CD14-positive monocyte (primary cell): ENCODE results near the gene EFCC1. TPM values are rescaled to one million over a fixed set of nuclear protein-coding genes. Genes with fewer than 3 reads are reported as not detected.

Experiments used
- DNase-seq, 3 donors: peaks; one replicate each; pipeline ENCODE4 v3.0.0-alpha.2; 2011 to 2022
- H2AFZ ChIP-seq: 2 replicates; pipeline ENCODE4 v1.6.0; 2012; ENCODE audit warnings: mild to moderate bottlenecking, low read depth, low read length, inconsistent platforms; ENCODE audit not compliant: insufficient read depth, poor library complexity, severe bottlenecking
- H3K27ac ChIP-seq, 2 donors: 1 replicate in 1 of 2; 2 replicates in 1 of 2; pipeline ENCODE4 v1.5.1; 2012 to 2013; ENCODE audit warnings: low read length in 2 of 2, control low read depth in 1 of 2, inconsistent platforms in 1 of 2, low read depth in 1 of 2, mild to moderate bottlenecking in 1 of 2
- H3K27me3 ChIP-seq, 2 donors: one replicate each; pipeline versions ENCODE4 v1.6.0 to v1.6.1; 2011 to 2013; ENCODE audit warnings: low read length in 2 of 2; ENCODE audit not compliant: control insufficient read depth in 2 of 2, insufficient read depth in 2 of 2
- H3K36me3 ChIP-seq, 2 donors: replicated peaks in 1 of 2; 1 replicate in 1 of 2; 2 replicates in 1 of 2; pipeline versions ENCODE4 v1.5.1 to v1.6.1; 2012 to 2013; ENCODE audit warnings: low read length in 2 of 2, control low read depth in 1 of 2, inconsistent platforms in 1 of 2, mild to moderate bottlenecking in 1 of 2; ENCODE audit not compliant: insufficient read depth in 2 of 2, control insufficient read depth in 1 of 2
- H3K4me1 ChIP-seq, 2 donors: 1 replicate in 1 of 2; 2 replicates in 1 of 2; pipeline versions ENCODE4 v1.5.1 to v1.6.1; 2012 to 2013; ENCODE audit warnings: low read length in 2 of 2, control low read depth in 1 of 2, inconsistent platforms in 1 of 2, mild to moderate bottlenecking in 1 of 2, moderate library complexity in 1 of 2; ENCODE audit not compliant: insufficient read depth in 2 of 2, control insufficient read depth in 1 of 2
- H3K4me2 ChIP-seq: replicated peaks from 2 replicates; pipeline ENCODE3; 2012; ENCODE audit warnings: low read length, moderate library complexity, mild to moderate bottlenecking; ENCODE audit not compliant: poor library complexity, severe bottlenecking; ENCODE audit errors: extremely low read depth
- H3K4me3 ChIP-seq, 3 experiments: fragments of 200-600 bp in 1 of 3; sonication (generic) in 1 of 3; replicated peaks in 1 of 3; 1 replicate in 2 of 3; 2 replicates in 1 of 3; pipeline ENCODE4 v1.5.1; 2011 to 2013; ENCODE audit warnings: low read length in 3 of 3, mild to moderate bottlenecking in 3 of 3, control low read depth in 2 of 3, low read depth in 2 of 3, inconsistent platforms in 1 of 3, moderate library complexity in 1 of 3
- H3K79me2 ChIP-seq: 2 replicates; pipeline ENCODE4 v1.6.0; 2012; ENCODE audit warnings: mild to moderate bottlenecking, control low read depth, inconsistent platforms, low read length, moderate library complexity; ENCODE audit not compliant: insufficient read depth
- H3K9ac ChIP-seq: 2 replicates; pipeline ENCODE4 v1.6.0; 2017; ENCODE audit warnings: low read length, mild to moderate bottlenecking; ENCODE audit not compliant: insufficient read depth, poor library complexity, severe bottlenecking
- H3K9me3 ChIP-seq, 2 donors: replicated peaks in 1 of 2; 1 replicate in 1 of 2; 2 replicates in 1 of 2; pipeline versions ENCODE4 v1.5.1 to v1.6.1; 2012 to 2013; ENCODE audit warnings: low read length in 2 of 2, control low read depth in 1 of 2; ENCODE audit not compliant: control insufficient read depth in 1 of 2, insufficient read depth in 1 of 2
- H4K20me1 ChIP-seq: 2 replicates; pipeline ENCODE4 v1.6.0; 2012; ENCODE audit warnings: mild to moderate bottlenecking, low read length, control low read depth, moderate library complexity; ENCODE audit not compliant: insufficient read depth
- H3K27ac Mint-ChIP-seq, 7 donors: one replicate each; pipeline ENCODE4 v1.8.0; 2020; ENCODE audit warnings: mild to moderate bottlenecking in 7 of 7, mixed read lengths in 7 of 7, moderate library complexity in 6 of 7, inconsistent platforms in 2 of 7
- H3K27me3 Mint-ChIP-seq, 3 donors: one replicate each; pipeline ENCODE4 v1.8.0; 2021 to 2022; ENCODE audit warnings: low read depth in 3 of 3, mild to moderate bottlenecking in 3 of 3, mixed read lengths in 3 of 3, moderate library complexity in 3 of 3, inconsistent platforms in 1 of 3
- H3K36me3 Mint-ChIP-seq, 2 donors: one replicate each; pipeline ENCODE4 v1.8.0; 2020; ENCODE audit warnings: mixed read lengths in 2 of 2, inconsistent platforms in 1 of 2, mild to moderate bottlenecking in 1 of 2
- H3K4me1 Mint-ChIP-seq: one replicate; pipeline ENCODE4 v1.8.0; 2020; ENCODE audit warnings: mild to moderate bottlenecking, mixed read lengths
- H3K4me3 Mint-ChIP-seq, 2 donors: one replicate each; pipeline ENCODE4 v1.8.0; 2020; ENCODE audit warnings: mild to moderate bottlenecking in 2 of 2, mixed read lengths in 2 of 2, moderate library complexity in 1 of 2
- H3K9me3 Mint-ChIP-seq, 7 donors: one replicate each; pipeline ENCODE4 v1.8.0; 2020 to 2022; ENCODE audit warnings: mixed read lengths in 7 of 7, mild to moderate bottlenecking in 6 of 7, moderate library complexity in 6 of 7, inconsistent platforms in 2 of 7
- WGBS: methylation state at CpG from one replicate; pipeline ENCODE4 v1.1.5; 2013; ENCODE audit warnings: missing lambda C conversion rate; ENCODE audit not compliant: insufficient coverage; 5-methylcytosine and 5-hydroxymethylcytosine counted together
- intact Hi-C, 2 donors: fragments of 100-400 bp; cut with micrococcal nuclease; formaldehyde crosslinking; loops; one replicate each; pipeline versions ENCODE4 v1.15.0 to v1.15.1; 2023
- polyA plus RNA-seq, 3 donors: library from polyadenylated mRNA; depleted of rRNA in 1 of 3; unstranded in 2 of 3; stranded (reverse) in 1 of 3; fragments of 300-500 nt in 2 of 3; fragments of >200 nt in 1 of 3; fragmentation: Illumina TruSeq in 2 of 3; gene quantifications; 1 replicate in 2 of 3; 2 replicates in 1 of 3; pipeline ENCODE4 v1.2.3, GENCODE V29; 2012 to 2021
- TF ChIP-seq, protein P1 (sequence below): fragments of 200-600 bp; IDR thresholded peaks from one replicate; pipeline ENCODE4 v1.8.0; 2022; ENCODE audit warnings: antibody characterized with exemption, mild to moderate bottlenecking

The EFCC1 gene
- polyA plus RNA-seq, 3 donors: 0.11 to 0.15 TPM; not detected in 1

DNA sequence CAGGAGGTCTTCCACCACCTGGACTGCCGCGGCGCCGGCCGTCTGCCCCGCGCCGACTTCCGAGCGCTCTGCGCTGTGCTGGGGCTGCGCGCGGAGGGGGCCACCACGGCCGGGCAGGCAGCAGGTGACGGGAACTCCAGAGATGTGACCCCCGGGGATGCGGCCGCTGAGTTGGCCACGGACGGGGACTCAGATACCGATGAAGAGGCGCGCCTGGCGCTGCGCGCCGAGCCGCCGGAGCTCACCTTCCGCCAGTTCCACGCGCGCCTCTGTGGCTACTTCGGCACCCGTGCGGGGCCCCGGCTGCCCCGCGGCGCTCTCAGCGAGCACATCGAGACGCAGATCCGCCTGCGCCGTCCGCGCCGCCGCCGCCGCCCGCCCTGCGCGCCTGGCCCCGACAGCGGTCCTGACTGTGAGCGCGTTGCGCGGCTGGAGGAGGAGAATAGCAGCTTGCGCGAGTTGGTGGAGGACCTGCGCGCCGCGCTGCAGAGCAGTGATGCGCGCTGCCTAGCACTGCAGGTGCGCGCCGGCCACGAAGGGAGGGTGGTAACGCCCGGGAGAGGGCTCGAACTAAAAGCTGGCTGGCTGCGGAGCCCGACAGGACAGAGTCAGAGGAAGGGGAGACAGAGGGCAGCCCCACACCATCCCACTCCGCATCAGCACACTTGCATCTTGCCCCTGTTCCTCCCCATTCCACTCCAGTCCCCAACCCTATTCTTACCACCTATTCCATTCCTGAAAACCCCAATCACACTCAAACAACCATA lies 885 bp downstream of the EFCC1 start:
- peak overlapping the region; percentile 2 to 85 for H3K4me3 Mint-ChIP-seq
- Histone ChIP-seq H3K9me3 (peaks cover 3 to 22% of the 10 kb centered on the region in 2 donors), H3K27ac (no peak overlapping the region), H3K27me3 (peaks cover 43 to 57% of the 10 kb centered on the region in 2 donors), H2AFZ (peak overlapping the region; percentile 46), H3K36me3 (no peaks in the 10 kb centered on the region), H3K9ac (no peak overlapping the region), H3K4me1 (peaks cover 9 to 27% of the 10 kb centered on the region in 2 donors), H3K4me3 (peak overlapping the region in 1 of 3 experiments; percentile 43), H4K20me1 (no peaks in the 10 kb centered on the region), H3K79me2 (no peaks in the 10 kb centered on the region), H3K4me2 (peak overlapping the region; percentile 48)
- no peaks in the 10 kb centered on the region for H3K36me3 Mint-ChIP-seq
- TF ChIP-seq, protein P1, sequence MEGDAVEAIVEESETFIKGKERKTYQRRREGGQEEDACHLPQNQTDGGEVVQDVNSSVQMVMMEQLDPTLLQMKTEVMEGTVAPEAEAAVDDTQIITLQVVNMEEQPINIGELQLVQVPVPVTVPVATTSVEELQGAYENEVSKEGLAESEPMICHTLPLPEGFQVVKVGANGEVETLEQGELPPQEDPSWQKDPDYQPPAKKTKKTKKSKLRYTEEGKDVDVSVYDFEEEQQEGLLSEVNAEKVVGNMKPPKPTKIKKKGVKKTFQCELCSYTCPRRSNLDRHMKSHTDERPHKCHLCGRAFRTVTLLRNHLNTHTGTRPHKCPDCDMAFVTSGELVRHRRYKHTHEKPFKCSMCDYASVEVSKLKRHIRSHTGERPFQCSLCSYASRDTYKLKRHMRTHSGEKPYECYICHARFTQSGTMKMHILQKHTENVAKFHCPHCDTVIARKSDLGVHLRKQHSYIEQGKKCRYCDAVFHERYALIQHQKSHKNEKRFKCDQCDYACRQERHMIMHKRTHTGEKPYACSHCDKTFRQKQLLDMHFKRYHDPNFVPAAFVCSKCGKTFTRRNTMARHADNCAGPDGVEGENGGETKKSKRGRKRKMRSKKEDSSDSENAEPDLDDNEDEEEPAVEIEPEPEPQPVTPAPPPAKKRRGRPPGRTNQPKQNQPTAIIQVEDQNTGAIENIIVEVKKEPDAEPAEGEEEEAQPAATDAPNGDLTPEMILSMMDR: no peak
- no peak overlapping the region for H3K27ac Mint-ChIP-seq
- peaks cover 11% of the 10 kb centered on the region for H3K4me1 Mint-ChIP-seq
- intact Hi-C loops: no loop called here
- DNase-seq: no peak
- 1% methylated on average over 80 of the region's 81 CpGs for WGBS
- peaks cover 0 to 16% (median 5%) of the 10 kb centered on the region in 7 donors for H3K9me3 Mint-ChIP-seq
- peaks cover 52 to 66% (median 58%) of the 10 kb centered on the region in 3 donors for H3K27me3 Mint-ChIP-seq

DNA sequence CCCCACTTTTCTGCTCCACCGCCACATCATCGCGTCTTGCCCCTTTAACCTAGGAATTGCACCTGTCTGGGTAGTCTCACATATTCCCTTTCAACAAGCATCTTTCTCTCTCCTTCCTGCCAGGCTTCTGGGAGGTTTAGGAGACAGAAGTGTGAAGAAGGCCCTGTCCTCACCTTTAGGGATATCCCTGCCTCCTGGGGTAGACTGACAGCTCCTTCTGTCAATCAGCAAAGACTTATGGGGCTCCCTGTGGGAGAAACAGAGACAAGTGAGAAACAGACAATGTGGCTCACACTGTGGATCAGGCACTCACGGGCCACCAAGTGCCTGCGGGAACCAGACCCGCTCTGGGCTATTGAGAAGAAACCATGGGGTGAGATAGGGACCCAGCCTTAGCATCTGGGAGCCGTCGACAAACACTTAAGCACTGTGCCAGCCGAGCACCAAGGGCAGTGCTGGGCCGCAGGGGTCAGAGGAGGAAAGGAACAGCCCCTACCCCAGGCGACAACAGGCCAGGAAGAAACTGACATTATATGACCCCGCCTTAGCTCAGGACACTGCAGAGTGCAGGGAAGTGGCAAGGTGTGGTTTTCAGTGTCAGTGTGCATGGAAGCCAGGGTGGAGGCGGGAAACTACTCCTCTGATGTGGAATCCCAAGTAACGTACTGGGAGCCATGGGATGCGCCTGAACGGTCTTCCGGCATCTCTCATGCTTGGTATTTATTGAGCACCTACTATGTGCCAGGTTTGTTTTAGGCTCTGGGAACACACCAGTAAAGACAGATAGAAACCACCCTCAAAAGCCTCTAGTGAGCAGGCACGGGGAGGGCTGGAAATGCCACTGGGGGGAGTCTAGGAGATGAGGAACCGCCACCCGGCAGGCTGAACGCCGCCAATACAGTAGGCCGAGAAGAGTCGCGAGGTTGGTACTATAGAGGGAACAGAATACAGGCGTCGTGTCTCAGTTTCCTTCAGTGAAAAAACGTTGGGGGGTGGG lies 1.8 kb downstream of the EFCC1 start:
- no peak for DNase-seq
- H3K4me3 ChIP-seq: peak overlapping the region in 2 of 3 experiments; percentile 12 to 65
- no peaks in the 10 kb centered on the region for H3K36me3 Mint-ChIP-seq
- TF ChIP-seq, protein P1: no peak
- H3K4me1 Mint-ChIP-seq: peaks cover 14% of the 10 kb centered on the region
- H3K4me3 Mint-ChIP-seq: peak overlapping the region; percentile 64 to 85
- intact Hi-C loops: no loop called here
- H3K27me3 Mint-ChIP-seq: peaks cover 52 to 66% (median 58%) of the 10 kb centered on the region in 3 donors
- peaks cover 3 to 22% of the 10 kb centered on the region in 2 donors for H3K9me3 ChIP-seq
- H3K9ac ChIP-seq: no peak overlapping the region
- 64% methylated on average over 25 of the region's 28 CpGs for WGBS
- peaks cover 0 to 16% (median 5%) of the 10 kb centered on the region in 7 donors for H3K9me3 Mint-ChIP-seq
- no peaks in the 10 kb centered on the region for H3K36me3 ChIP-seq
- H3K4me1 ChIP-seq: peaks cover 9 to 27% of the 10 kb centered on the region in 2 donors
- H3K27ac ChIP-seq: no peak overlapping the region
- no peaks in the 10 kb centered on the region for H4K20me1 ChIP-seq
- H3K27ac Mint-ChIP-seq: no peak overlapping the region
- peaks cover 43 to 57% of the 10 kb centered on the region in 2 donors for H3K27me3 ChIP-seq
- no peaks in the 10 kb centered on the region for H3K79me2 ChIP-seq
- H2AFZ ChIP-seq: peak overlapping the region; percentile 51
- peak overlapping the region; percentile 66 for H3K4me2 ChIP-seq
